Sigmoid colon (tissue), 4 donors: Measurements from ENCODE around the gene SDR42E1.

Source experiments
- CTCF ChIP-seq, 4 experiments: fragments of 450-650 bp in 3 of 4; fragments of 200-600 bp in 1 of 4; IDR thresholded peaks; one replicate each; pipeline ENCODE4 v1.5.1; 2016 to 2019; ENCODE audit warnings: antibody characterized with exemption in 4 of 4, mild to moderate bottlenecking in 3 of 4, moderate library complexity in 2 of 4
- POLR2A ChIP-seq, 2 donors: fragments of 450-650 bp; IDR thresholded peaks; one replicate each; pipeline ENCODE4 v1.6.1; 2016; ENCODE audit warnings: antibody characterized with exemption in 2 of 2, mild to moderate bottlenecking in 2 of 2, moderate library complexity in 2 of 2
- POLR2AphosphoS5 ChIP-seq, 4 donors: sonication (generic); formaldehyde crosslinking; IDR thresholded peaks; one replicate each; pipeline ENCODE4 v1.6.1; 2017; ENCODE audit warnings: antibody characterized with exemption in 4 of 4

GRCh38 chr16:82023206-82023605, 11.9 kb upstream of the SDR42E1 start:
- TF ChIP-seq POLR2AphosphoS5 (IDR thresholded peaks at IDR 0.05) = no peak
- TF ChIP-seq CTCF (IDR thresholded peaks at IDR 0.05) = no peak
- TF ChIP-seq POLR2A (IDR thresholded peaks at IDR 0.05) = no peak
